HepG2 (cell line): Measurements from ENCODE around the gene SNX21. TPM values are rescaled to one million over a fixed set of nuclear protein-coding genes. Genes with fewer than 3 reads are reported as not detected.
A peak's percentile ranks its signal among the peaks of the same experiment; 100 is the strongest.

Source experiments
- ATF7 ChIP-seq, 2 experiments: fragments of 450-650 bp in 1 of 2; sonication (generic) in 1 of 2; formaldehyde crosslinking in 1 of 2; IDR thresholded peaks; 2 replicates each; pipeline versions ENCODE4 v1.4.0 to v1.6.1; 2016 to 2020; ENCODE audit warnings: antibody characterized with exemption in 1 of 2, mild to moderate bottlenecking in 1 of 2, missing genetic modification reagents in 1 of 2
- CBX1 ChIP-seq: IDR thresholded peaks from one replicate; pipeline ENCODE4 v1.6.1; 2016; ENCODE audit warnings: antibody characterized with exemption, low read depth
- CBX5 ChIP-seq: sonication (generic); formaldehyde crosslinking; IDR thresholded peaks from 2 replicates; pipeline ENCODE4 v1.4.0; 2020; ENCODE audit warnings: missing genetic modification reagents, borderline replicate concordance
- DPF2 ChIP-seq: sonication (generic); formaldehyde crosslinking; IDR thresholded peaks from 2 replicates; pipeline ENCODE4 v1.4.0; 2020; ENCODE audit warnings: mild to moderate bottlenecking, low read depth, missing genetic modification reagents, borderline replicate concordance
- HMGA1 ChIP-seq: sonication (generic); formaldehyde crosslinking; conservative IDR thresholded peaks from 2 replicates; pipeline ENCODE4 v1.4.0; 2020; ENCODE audit warnings: missing genetic modification reagents
- IRF2 ChIP-seq: IDR thresholded peaks from 2 replicates; pipeline ENCODE4 v1.6.1; 2018; ENCODE audit warnings: missing genetic modification reagents, missing compliant biosample characterization
- NCOA2 ChIP-seq: sonication (generic); formaldehyde crosslinking; IDR thresholded peaks from 2 replicates; pipeline ENCODE4 v1.8.0; 2022; ENCODE audit warnings: inconsistent platforms
- NR2F1 ChIP-seq, 2 experiments: fragments of 450-650 bp in 1 of 2; formaldehyde crosslinking in 1 of 2; IDR thresholded peaks; 2 replicates each; pipeline versions ENCODE4 v1.5.0 to v1.6.1; 2016 to 2020; ENCODE audit warnings: mild to moderate bottlenecking in 1 of 2, missing compliant biosample characterization in 1 of 2, missing genetic modification reagents in 1 of 2, moderate library complexity in 1 of 2
- THYN1 ChIP-seq: sonication (generic); formaldehyde crosslinking; IDR thresholded peaks from 2 replicates; pipeline ENCODE4 v1.8.1; 2023; ENCODE audit warnings: low read depth, mild to moderate bottlenecking, moderate library complexity, missing genetic modification reagents, borderline replicate concordance
- ZBTB21 ChIP-seq: sonication (generic); formaldehyde crosslinking; IDR thresholded peaks from 2 replicates; pipeline ENCODE4 v1.4.0; 2020; ENCODE audit warnings: missing genetic modification reagents
- ZBTB7A ChIP-seq: sonication (generic); formaldehyde crosslinking; IDR thresholded peaks from 2 replicates; pipeline ENCODE4 v1.8.0; 2022; ENCODE audit warnings: mild to moderate bottlenecking, missing genetic modification reagents
- ZMYM2 ChIP-seq: sonication (generic); formaldehyde crosslinking; IDR thresholded peaks from 2 replicates; pipeline ENCODE4 v1.8.0; 2022; ENCODE audit warnings: mild to moderate bottlenecking, missing genetic modification reagents
- ZNF143 ChIP-seq: sonication (generic); formaldehyde crosslinking; IDR thresholded peaks from 2 replicates; pipeline ENCODE4 v1.4.0; 2020; ENCODE audit warnings: missing genetic modification reagents
- ZNF205 ChIP-seq: IDR thresholded peaks from 2 replicates; pipeline ENCODE4 v1.6.1; 2018; ENCODE audit warnings: missing biosample characterization, missing genetic modification reagents
- ZNF235 ChIP-seq: sonication (generic); formaldehyde crosslinking; IDR thresholded peaks from 2 replicates; pipeline ENCODE4 v1.8.1; 2023; ENCODE audit warnings: mild to moderate bottlenecking, missing genetic modification reagents, borderline replicate concordance
- ZNF326 ChIP-seq: sonication (generic); formaldehyde crosslinking; IDR thresholded peaks from 2 replicates; pipeline ENCODE4 v1.4.0; 2020; ENCODE audit warnings: missing genetic modification reagents, borderline replicate concordance
- ZNF674 ChIP-seq: sonication (generic); formaldehyde crosslinking; IDR thresholded peaks from 2 replicates; pipeline ENCODE4 v1.5.0; 2020; ENCODE audit warnings: low read depth, mild to moderate bottlenecking, missing genetic modification reagents
- polyA plus RNA-seq, 8 experiments: library from polyadenylated mRNA; depleted of rRNA in 3 of 8; stranded (reverse) in 7 of 8; unstranded in 1 of 8; fragments of >200 nt; fragmentation: Illumina TruSeq in 4 of 8; extraction: Trizol in 4 of 8; gene quantifications; 2 replicates each; pipeline versions ENCODE4 v1.2.1 to v1.2.3, GENCODE V29; 2011 to 2016; ENCODE audit warnings: low read depth in 4 of 8, missing spikeins in 1 of 8, mixed read lengths in 1 of 8; ENCODE audit not compliant: insufficient read depth in 1 of 8
- total RNA-seq, 5 experiments: library from RNA; depleted of rRNA; stranded (reverse); fragments of >200 nt; fragmentation: Illumina TruSeq; extraction: Trizol; gene quantifications; 2 replicates each; pipeline ENCODE4 v1.2.3, GENCODE V29; 2016; ENCODE audit warnings: low read depth in 1 of 5
- TF ChIP-seq, protein P1 (sequence below): IDR thresholded peaks from 2 replicates; pipeline ENCODE4 v1.6.1; 2016
- TF ChIP-seq, protein P2 (sequence below): sonication (generic); formaldehyde crosslinking; IDR thresholded peaks from 2 replicates; pipeline ENCODE4 v1.4.0; 2020; ENCODE audit warnings: missing genetic modification reagents
- TF ChIP-seq, protein P3 (sequence below): sonication (generic); formaldehyde crosslinking; IDR thresholded peaks from 2 replicates; pipeline ENCODE4 v1.9.0; 2021; ENCODE audit warnings: missing genetic modification reagents, mild to moderate bottlenecking, borderline replicate concordance

The SNX21 gene
- total and polyA plus RNA-seq, 2 of the 13 experiments (the other 11 are each of a cell fraction or from before 2014, with no cell fraction given), result 7.7 to 12.8 TPM

DNA sequence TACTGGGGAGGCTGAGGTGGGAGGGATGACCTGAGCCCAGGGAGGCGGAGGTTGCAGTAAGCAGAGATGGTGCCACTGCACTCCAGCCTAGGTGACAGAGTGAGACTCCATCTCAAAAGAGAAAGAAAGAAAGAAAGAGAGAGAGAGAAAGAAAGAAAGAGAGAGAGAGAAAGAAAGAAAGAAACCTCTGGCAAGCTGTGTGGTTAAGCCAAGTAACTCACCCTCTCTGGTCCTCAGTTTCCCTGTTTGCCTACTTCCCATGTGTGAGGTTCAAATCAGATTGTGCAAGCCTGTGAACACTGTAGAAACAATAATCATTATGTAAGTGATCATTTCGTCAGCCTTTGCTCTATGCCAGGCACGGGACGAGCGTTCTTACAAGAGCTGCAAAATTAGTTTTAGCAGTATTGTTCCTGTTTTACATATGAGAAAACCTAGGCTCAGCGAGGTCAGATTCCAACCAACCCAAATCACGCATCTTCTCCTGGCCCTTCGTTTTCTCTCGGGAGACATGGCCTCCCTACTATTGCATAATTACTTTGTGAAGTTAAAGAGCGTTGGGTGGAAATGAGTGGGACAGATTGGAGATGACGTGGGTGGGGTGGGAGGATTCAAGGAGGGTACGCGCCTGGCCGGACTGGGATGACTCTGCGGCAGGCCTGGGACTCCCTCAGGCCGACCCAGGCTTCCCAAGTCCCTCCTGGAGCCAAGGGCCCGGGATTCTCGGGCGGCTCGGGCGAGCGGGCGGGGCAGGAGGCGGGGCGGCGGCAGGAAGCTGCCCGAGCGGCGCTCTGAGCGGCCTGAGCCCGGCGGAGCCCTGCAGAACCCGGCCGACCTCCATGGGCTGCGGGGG is at the start of gene SNX21 (continued):
- TF ChIP-seq, protein P1, sequence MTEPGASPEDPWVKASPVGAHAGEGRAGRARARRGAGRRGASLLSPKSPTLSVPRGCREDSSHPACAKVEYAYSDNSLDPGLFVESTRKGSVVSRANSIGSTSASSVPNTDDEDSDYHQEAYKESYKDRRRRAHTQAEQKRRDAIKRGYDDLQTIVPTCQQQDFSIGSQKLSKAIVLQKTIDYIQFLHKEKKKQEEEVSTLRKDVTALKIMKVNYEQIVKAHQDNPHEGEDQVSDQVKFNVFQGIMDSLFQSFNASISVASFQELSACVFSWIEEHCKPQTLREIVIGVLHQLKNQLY (CRISPR knock-in tag), result peak; percentile 21; the same call in 1 of the 2 replicates
- peak; percentile 73 for TF ChIP-seq ATF7 (IDR thresholded peaks at IDR 0.05)
- TF ChIP-seq ATF7 (CRISPR knock-in tag; IDR thresholded peaks at IDR 0.05), result no peak
- 0 out of 2 replicates have a peak, but pooled peaks have one; percentile 20 for TF ChIP-seq ZNF674 (CRISPR knock-in tag)
- TF ChIP-seq ZNF235 (CRISPR knock-in tag), result no peak
- peak in 1 of 2 experiments; percentile 40; a peak in 2 of 4 replicates for TF ChIP-seq NR2F1 (CRISPR knock-in tag; IDR thresholded peaks at IDR 0.05)
- TF ChIP-seq DPF2 (CRISPR knock-in tag), result no peak; the same call in 1 of the 2 replicates
- no peak for TF ChIP-seq ZNF326 (CRISPR knock-in tag)
- peak; percentile 2; the same call in 1 of the 2 replicates for TF ChIP-seq CBX5 (CRISPR knock-in tag)
- peak; percentile 23; the same call in 1 of the 2 replicates for TF ChIP-seq ZNF143 (CRISPR knock-in tag)
- TF ChIP-seq THYN1, result no peak
- TF ChIP-seq HMGA1 (CRISPR knock-in tag), result no peak; the same call in 1 of the 2 replicates
- no peak for TF ChIP-seq CBX1
- TF ChIP-seq ZMYM2, result peak; percentile 81
- peak; percentile 30 for TF ChIP-seq IRF2 (CRISPR knock-in tag)
- TF ChIP-seq, protein P2, sequence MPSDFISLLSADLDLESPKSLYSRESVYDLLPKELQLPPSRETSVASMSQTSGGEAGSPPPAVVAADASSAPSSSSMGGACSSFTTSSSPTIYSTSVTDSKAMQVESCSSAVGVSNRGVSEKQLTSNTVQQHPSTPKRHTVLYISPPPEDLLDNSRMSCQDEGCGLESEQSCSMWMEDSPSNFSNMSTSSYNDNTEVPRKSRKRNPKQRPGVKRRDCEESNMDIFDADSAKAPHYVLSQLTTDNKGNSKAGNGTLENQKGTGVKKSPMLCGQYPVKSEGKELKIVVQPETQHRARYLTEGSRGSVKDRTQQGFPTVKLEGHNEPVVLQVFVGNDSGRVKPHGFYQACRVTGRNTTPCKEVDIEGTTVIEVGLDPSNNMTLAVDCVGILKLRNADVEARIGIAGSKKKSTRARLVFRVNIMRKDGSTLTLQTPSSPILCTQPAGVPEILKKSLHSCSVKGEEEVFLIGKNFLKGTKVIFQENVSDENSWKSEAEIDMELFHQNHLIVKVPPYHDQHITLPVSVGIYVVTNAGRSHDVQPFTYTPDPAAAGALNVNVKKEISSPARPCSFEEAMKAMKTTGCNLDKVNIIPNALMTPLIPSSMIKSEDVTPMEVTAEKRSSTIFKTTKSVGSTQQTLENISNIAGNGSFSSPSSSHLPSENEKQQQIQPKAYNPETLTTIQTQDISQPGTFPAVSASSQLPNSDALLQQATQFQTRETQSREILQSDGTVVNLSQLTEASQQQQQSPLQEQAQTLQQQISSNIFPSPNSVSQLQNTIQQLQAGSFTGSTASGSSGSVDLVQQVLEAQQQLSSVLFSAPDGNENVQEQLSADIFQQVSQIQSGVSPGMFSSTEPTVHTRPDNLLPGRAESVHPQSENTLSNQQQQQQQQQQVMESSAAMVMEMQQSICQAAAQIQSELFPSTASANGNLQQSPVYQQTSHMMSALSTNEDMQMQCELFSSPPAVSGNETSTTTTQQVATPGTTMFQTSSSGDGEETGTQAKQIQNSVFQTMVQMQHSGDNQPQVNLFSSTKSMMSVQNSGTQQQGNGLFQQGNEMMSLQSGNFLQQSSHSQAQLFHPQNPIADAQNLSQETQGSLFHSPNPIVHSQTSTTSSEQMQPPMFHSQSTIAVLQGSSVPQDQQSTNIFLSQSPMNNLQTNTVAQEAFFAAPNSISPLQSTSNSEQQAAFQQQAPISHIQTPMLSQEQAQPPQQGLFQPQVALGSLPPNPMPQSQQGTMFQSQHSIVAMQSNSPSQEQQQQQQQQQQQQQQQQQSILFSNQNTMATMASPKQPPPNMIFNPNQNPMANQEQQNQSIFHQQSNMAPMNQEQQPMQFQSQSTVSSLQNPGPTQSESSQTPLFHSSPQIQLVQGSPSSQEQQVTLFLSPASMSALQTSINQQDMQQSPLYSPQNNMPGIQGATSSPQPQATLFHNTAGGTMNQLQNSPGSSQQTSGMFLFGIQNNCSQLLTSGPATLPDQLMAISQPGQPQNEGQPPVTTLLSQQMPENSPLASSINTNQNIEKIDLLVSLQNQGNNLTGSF, result peak; percentile 82; the same call in 1 of the 2 replicates
- TF ChIP-seq NCOA2 (CRISPR knock-in tag), result peak; percentile 27; the same call in 1 of the 2 replicates
- TF ChIP-seq ZNF205, result no peak
- TF ChIP-seq, protein P3, sequence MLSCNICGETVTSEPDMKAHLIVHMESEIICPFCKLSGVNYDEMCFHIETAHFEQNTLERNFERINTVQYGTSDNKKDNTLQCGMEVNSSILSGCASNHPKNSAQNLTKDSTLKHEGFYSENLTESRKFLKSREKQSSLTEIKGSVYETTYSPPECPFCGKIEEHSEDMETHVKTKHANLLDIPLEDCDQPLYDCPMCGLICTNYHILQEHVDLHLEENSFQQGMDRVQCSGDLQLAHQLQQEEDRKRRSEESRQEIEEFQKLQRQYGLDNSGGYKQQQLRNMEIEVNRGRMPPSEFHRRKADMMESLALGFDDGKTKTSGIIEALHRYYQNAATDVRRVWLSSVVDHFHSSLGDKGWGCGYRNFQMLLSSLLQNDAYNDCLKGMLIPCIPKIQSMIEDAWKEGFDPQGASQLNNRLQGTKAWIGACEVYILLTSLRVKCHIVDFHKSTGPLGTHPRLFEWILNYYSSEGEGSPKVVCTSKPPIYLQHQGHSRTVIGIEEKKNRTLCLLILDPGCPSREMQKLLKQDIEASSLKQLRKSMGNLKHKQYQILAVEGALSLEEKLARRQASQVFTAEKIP (CRISPR knock-in tag), result no peak
- TF ChIP-seq ZBTB21, result peak; percentile 34; the same call in 1 of the 2 replicates
- TF ChIP-seq ZBTB7A, result peak; percentile 28; the same call in 1 of the 2 replicates
